Lung (tissue), 12 donors: ENCODE measurements around the gene MAGI2. TPM values are rescaled to one million over a fixed set of nuclear protein-coding genes. Genes with fewer than 3 reads are reported as not detected.

Source experiments
- ATAC-seq: fragments of 200-7000 bp; cut with Tn5 transposase; one replicate; pipeline ENCODE4 v1.9.1; 2020; ENCODE audit warnings: moderate number of reproducible peaks; ENCODE audit not compliant: insufficient read depth, low FRiP score
- DNase-seq, 3 donors: peaks; one replicate each; pipeline ENCODE4 v3.0.0-alpha.2; 2013 to 2017
- H3K27ac ChIP-seq, 2 donors: one replicate each; pipeline ENCODE4 v1.5.1; 2013; ENCODE audit warnings: mild to moderate bottlenecking in 2 of 2, moderate library complexity in 2 of 2, control low read depth in 1 of 2, inconsistent platforms in 1 of 2, low read depth in 1 of 2, low read length in 1 of 2
- H3K27me3 ChIP-seq, 3 donors: one replicate each; pipeline ENCODE4 v1.5.1; 2013; ENCODE audit warnings: low read length in 2 of 3; ENCODE audit not compliant: control insufficient read depth in 3 of 3, insufficient read depth in 3 of 3
- H3K36me3 ChIP-seq, 4 donors: one replicate each; pipeline ENCODE4 v1.5.1; 2013; ENCODE audit warnings: low read length in 4 of 4, mild to moderate bottlenecking in 1 of 4, moderate library complexity in 1 of 4; ENCODE audit not compliant: control insufficient read depth in 4 of 4, insufficient read depth in 4 of 4
- H3K4me1 ChIP-seq, 5 donors: one replicate each; pipeline ENCODE4 v1.5.1; 2013; ENCODE audit warnings: low read length in 5 of 5, mild to moderate bottlenecking in 2 of 5, moderate library complexity in 1 of 5; ENCODE audit not compliant: control insufficient read depth in 5 of 5, insufficient read depth in 5 of 5
- H3K4me3 ChIP-seq: one replicate; pipeline ENCODE4 v1.5.1; 2013; ENCODE audit warnings: mild to moderate bottlenecking, control low read depth, moderate library complexity
- H3K9ac ChIP-seq, 2 donors: one replicate each; pipeline ENCODE4 v1.5.1; 2013; ENCODE audit warnings: low read length in 2 of 2, control low read depth in 1 of 2; ENCODE audit not compliant: insufficient read depth in 1 of 2
- H3K9me3 ChIP-seq, 4 donors: one replicate each; pipeline ENCODE4 v1.5.1; 2013; ENCODE audit warnings: low read length in 3 of 4, mild to moderate bottlenecking in 1 of 4, moderate library complexity in 1 of 4; ENCODE audit not compliant: control insufficient read depth in 4 of 4, insufficient read depth in 3 of 4
- CTCF ChIP-seq: IDR thresholded peaks from 2 replicates; pipeline ENCODE4 v1.5.1; 2012; ENCODE audit warnings: mild to moderate bottlenecking; ENCODE audit errors: control extremely low read depth, extremely low read depth
- WGBS, 2 donors: extraction: QIAGEN DNeasy Blood & Tissue Kit; methylation state at CpG; one replicate each; pipeline ENCODE4 v1.1.7; 2013; 5-methylcytosine and 5-hydroxymethylcytosine counted together
- polyA plus RNA-seq, 2 donors: library from polyadenylated mRNA; stranded (reverse); fragments of 200-250 nt; gene quantifications; one replicate each; pipeline ENCODE4 v1.2.1, GENCODE V29; 2013
- total RNA-seq, 2 donors: library from RNA; depleted of rRNA in 1 of 2; stranded (reverse); fragments of >200 nt in 1 of 2; gene quantifications; one replicate each; pipeline ENCODE4 v1.2.1, GENCODE V29; 2014 to 2021
- donor health status: control.
- donor health status: control.
- donor health status: Bipolar disorder and iron deficiency.
- donor health status: healthy.
- donor health status: DM: yes; HTN: yes; CAD: no.

The MAGI2 gene
- total and polyA plus RNA-seq, 4 donors, result 0.94 to 18.0 (median 5.3) TPM

GRCh38 chr7:78563191-78563590 is 890.3 kb downstream of the MAGI2 start:
- no peaks in the 10 kb centered on the region for H3K36me3 ChIP-seq
- TF ChIP-seq CTCF, result no peak
- H3K9me3 ChIP-seq, result no peaks in the 10 kb centered on the region
- no peak overlapping the region for H3K9ac ChIP-seq
- H3K4me1 ChIP-seq, result peaks cover 0 to 4% (median 0%) of the 10 kb centered on the region in 5 donors
- no peak overlapping the region for H3K27ac ChIP-seq
- H3K4me3 ChIP-seq, result no peak overlapping the region
- no peaks in the 10 kb centered on the region for H3K27me3 ChIP-seq
- DNase-seq (no peak), ATAC-seq (no peak)
- whole genome bisulfite sequencing, 2 donors, result 72 to 82% methylated on average over 5 of the region's 5 CpGs

- Histone ChIP-seq H3K27ac (no peak overlapping the region), H3K27me3 (no peaks in the 10 kb centered on the region), H3K36me3 (no peaks in the 10 kb centered on the region), H3K9me3 (no peaks in the 10 kb centered on the region), H3K4me1 (no peaks in the 10 kb centered on the region), H3K4me3 (no peak overlapping the region), H3K9ac (no peak overlapping the region)
- peak in 2 of 3 donors; percentile 29 to 44 for DNase-seq
- no peak for ATAC-seq
- no peak for TF ChIP-seq CTCF
These were observed 891.3 kb downstream of the MAGI2 start for GRCh38 chr7:78562191-78562590.

GRCh38 chr7:78558566-78558965 is 894.9 kb downstream of the MAGI2 start:
- H3K36me3 ChIP-seq, result no peaks in the 10 kb centered on the region
- no peak overlapping the region for H3K4me3 ChIP-seq
- H3K9ac ChIP-seq, result no peak overlapping the region
- no peak for TF ChIP-seq CTCF
- DNase-seq (no peak), ATAC-seq (no peak)
- H3K9me3 ChIP-seq, result no peaks in the 10 kb centered on the region
- H3K4me1 ChIP-seq, result no peaks in the 10 kb centered on the region
- H3K27ac ChIP-seq, result no peak overlapping the region
- 61 to 66% methylated on average over 3 of the region's 3 CpGs for WGBS, 2 donors
- H3K27me3 ChIP-seq, result no peaks in the 10 kb centered on the region

GRCh38 chr7:78543976-78544375 is 909.5 kb downstream of the MAGI2 start:
- H3K27me3 ChIP-seq, result no peaks in the 10 kb centered on the region
- no peak overlapping the region for H3K9ac ChIP-seq
- no peaks in the 10 kb centered on the region for H3K36me3 ChIP-seq
- DNase-seq (no peak), ATAC-seq (no peak)
- no peak overlapping the region for H3K4me3 ChIP-seq
- H3K4me1 ChIP-seq, result no peaks in the 10 kb centered on the region
- no peak overlapping the region for H3K27ac ChIP-seq
- WGBS, 2 donors, result 87 to 89% methylated on average over 1 of the region's 1 CpG
- TF ChIP-seq CTCF, result no peak
- H3K9me3 ChIP-seq, result peaks cover 0 to 2% (median under 1%) of the 10 kb centered on the region in 4 donors
